ENCODE measurements around the gene TRIM50.
"Not testable (repeated sequence)": the region's sequence is repeated elsewhere in the genome, so short reads cannot be mapped to it uniquely, and the experiment has no call there.

Gene TRIM50

DNA sequence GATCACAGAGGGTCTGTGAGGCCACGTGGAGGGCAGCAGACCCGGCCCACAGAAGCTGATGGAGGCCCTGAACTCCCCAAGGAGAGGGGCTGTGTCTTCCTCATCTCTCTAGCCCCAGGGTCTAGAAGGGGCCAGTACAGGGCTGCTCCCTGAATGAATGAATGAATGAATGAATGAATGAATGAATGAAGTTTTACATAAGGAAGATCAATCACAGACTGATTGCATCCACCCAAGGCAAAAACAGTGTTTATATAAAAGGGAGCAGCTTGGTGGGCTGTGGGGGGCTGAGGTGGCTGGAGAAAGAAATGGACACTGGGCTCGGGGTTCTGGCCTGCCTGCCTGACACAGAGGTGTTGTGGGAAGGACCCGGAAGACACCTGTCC lies 14.4 kb downstream of the TRIM50 start:
- no peak for DNase-seq (ENCODE audit: low read depth)

GRCh38 chr7:73312831-73313520 lies 14.9 kb downstream of the TRIM50 start:
- no peak for DNase-seq (ENCODE audit: low read depth)

- not testable (repeated sequence) for DNase-seq (ENCODE audit: low read depth)
Measured at GRCh38 chr7:73311421-73311820, 16.5 kb downstream of the TRIM50 start.

DNA sequence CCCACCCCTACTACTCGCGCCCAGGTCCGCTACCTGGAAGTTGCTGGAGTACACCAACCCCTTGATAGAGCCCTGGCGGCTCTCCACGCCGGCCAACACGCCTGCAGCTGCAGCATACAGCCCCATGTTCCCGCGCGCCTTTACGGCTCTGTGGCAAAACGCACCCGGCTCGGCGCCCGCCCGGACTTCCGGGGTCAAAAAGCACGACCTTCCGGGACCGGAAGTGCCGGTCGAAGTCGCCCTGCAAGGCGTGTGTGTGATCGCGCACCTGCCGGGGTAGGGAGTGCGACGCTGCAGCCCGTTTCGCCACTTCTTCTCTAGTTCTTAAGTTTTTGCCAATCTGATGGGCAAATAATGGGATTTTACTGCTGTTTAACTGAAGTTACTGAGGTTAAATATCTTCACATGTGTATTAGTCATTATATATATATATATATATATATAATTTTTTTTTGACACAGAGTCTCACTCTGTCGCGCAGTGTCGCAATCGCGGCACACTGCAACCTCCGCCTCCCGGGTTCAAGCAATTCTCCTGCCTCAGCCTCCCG lies 19.1 kb downstream of the TRIM50 start, which contains the start of gene NSUN5:
TSS of gene NSUN5 (minus strand) at position 162 of the 550 bp plus-strand sequence. CDS start at position 126, 36 bp downstream.
- peak; percentile 71 for DNase-seq (ENCODE audit: low read depth)

DNA sequence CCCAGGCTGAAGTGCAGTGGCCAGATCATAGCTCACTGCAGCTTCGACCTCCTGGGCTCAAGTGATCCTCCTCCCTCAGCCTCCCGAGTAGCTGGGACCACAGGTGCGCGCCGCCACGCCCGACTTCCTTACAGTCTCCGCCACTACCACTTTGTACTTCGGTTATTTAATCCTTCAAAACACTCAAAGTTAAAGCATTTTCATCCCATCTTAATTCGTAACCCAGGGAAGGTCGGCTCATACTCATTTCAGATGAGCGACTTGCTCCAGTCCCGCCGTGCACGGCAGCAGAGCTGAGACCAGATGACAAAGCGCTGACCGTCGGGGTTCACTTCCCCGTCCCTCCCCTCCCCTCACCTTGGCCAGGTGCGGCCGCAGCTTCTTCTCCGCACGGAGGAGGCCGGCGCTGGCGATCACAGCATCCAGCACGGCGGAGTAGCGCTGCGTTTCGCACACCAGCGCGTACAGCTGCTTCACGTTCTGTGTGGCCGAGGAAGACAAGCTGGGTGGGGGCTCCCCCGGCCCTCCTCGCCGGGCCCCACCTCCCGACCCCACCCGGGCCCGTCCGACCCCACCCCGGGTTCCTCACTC lies 19.7 kb downstream of the TRIM50 start:
- DNase-seq (ENCODE audit: low read depth), result no peak

GRCh38 chr7:73307436-73307835 lies 20.4 kb downstream of the TRIM50 start:
- DNase-seq (ENCODE audit: low read depth), result no peak

DNA sequence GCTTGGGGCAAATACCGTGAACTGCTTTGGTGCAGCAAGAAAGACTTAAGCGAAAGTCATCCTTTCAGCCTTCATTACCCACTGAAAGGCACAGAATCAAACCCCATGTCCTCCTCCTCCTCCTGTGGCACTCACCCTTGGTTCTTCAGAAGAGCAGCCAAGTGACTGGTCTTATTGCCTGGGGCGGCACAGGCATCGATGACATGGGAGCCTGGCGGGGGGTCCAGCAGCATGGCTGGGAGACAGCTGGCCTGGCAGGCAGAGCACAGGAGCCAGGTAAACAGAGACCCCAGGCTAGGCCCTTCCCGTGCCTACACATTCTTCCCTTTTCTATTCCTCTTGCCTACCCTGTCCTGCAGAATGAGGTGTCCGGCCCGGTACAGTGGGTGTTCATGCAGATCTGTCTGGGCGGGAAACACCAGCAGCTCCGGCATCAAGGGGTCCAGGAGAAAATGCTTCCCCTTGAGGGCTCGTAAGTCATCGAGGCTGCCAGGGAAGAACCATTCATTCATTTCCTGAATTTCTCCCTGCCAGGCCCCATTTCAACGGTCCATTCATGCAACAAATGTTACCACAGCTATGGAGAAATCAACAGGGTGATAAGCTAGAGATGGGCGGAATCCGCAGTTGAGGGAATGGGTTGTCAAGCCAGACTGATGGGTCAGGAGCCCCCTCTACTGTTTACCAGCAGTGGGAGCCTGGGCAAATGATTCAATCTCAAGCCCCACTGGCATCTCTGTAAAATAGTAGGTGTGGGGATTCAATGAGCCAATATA lies 23.1 kb downstream of the TRIM50 start:
- peak; percentile 72 for DNase-seq (ENCODE audit: low read depth)

- no peak for DNase-seq (ENCODE audit: low read depth)
Measured at GRCh38 chr7:73304071-73304470, 23.8 kb downstream of the TRIM50 start.

- no peak for DNase-seq (ENCODE audit: low read depth)
Measured at GRCh38 chr7:73303546-73303945, 24.3 kb downstream of the TRIM50 start.

DNA sequence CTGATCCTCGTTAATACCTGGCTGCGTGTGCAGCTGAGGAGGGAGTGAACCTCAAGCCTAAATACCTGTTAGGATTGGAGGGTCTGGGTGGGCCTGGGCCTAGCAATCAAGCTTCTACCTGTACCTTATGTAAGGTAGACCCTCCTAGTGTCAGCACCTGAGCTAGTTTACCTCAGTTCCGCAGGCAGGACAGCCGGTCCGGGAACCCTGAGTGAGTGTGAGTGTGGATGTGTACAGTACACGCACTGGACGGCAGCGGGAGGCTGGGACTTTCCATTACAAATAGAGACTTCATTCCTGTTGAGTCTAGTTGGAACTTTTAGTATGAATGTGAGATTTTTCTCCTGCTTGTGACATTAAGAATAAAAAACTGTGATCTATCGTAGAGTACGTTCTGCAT lies 25.0 kb downstream of the TRIM50 start:
- DNase-seq (ENCODE audit: low read depth), result not testable (repeated sequence)

- not testable (repeated sequence) for DNase-seq (ENCODE audit: low read depth)
Measured at GRCh38 chr7:73301108-73301507, 26.8 kb downstream of the TRIM50 start.

GRCh38 chr7:73299812-73300211 lies 28.1 kb downstream of the TRIM50 start:
- DNase-seq (ENCODE audit: low read depth), result not testable (repeated sequence)

DNA sequence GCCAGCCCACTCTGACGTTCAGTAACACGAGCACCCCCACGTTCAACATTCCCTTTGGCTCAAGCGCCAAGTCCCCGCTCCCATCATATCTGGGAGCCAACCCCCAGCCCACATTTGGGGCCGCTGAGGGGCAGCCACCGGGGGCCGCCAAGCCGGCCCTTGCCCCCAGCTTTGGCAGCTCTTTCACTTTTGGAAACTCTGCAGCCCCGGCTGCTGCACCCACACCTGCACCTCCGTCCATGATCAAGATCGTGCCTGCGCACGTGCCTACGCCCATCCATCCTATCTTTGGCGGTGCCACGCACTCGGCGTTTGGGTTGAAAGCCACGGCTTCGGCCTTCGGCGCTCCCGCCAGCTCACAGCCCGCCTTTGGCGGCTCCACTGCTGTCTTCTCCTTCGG lies 30.2 kb downstream of the TRIM50 start:
- not testable (repeated sequence) for DNase-seq (ENCODE audit: low read depth)

DNA sequence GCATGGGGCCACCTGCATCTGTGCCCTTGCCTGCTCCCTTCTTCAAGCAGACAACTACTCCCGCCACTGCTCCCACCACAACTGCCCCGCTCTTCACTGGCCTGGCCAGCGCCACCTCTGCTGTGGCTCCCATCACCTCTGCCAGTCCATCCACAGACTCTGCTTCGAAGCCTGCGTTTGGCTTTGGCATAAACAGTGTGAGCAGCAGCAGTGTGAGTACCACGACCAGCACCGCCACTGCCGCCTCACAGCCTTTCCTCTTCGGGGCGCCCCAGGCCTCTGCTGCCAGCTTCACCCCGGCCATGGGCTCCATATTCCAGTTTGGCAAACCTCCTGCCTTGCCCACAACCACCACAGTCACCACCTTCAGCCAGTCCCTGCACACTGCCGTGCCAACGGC lies 30.6 kb downstream of the TRIM50 start:
- DNase-seq (ENCODE audit: low read depth), result not testable (repeated sequence)

GRCh38 chr7:73277210-73277609 lies 50.7 kb downstream of the TRIM50 start:
- not testable (repeated sequence) for DNase-seq (ENCODE audit: low read depth)

DNA sequence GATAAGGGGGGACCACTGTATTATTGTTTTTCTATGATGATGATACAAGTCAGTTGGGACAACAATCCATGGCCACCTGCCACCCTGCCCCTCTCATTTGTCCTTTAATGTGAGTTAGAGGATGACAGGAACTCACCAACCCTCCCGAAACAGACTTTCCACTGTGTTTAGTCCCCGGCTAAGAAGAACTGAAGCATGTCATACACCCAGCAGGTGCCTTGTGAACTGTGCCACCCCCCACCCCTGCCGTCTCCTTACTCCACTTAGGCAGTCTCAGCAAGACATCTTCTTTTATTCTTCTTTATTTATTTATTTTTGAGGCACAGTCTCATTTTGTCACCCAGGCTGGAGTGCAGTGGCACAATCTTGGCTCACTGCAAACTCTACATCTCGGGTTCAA lies 60.1 kb downstream of the TRIM50 start:
- not testable (repeated sequence) for DNase-seq (ENCODE audit: low read depth)

DNA sequence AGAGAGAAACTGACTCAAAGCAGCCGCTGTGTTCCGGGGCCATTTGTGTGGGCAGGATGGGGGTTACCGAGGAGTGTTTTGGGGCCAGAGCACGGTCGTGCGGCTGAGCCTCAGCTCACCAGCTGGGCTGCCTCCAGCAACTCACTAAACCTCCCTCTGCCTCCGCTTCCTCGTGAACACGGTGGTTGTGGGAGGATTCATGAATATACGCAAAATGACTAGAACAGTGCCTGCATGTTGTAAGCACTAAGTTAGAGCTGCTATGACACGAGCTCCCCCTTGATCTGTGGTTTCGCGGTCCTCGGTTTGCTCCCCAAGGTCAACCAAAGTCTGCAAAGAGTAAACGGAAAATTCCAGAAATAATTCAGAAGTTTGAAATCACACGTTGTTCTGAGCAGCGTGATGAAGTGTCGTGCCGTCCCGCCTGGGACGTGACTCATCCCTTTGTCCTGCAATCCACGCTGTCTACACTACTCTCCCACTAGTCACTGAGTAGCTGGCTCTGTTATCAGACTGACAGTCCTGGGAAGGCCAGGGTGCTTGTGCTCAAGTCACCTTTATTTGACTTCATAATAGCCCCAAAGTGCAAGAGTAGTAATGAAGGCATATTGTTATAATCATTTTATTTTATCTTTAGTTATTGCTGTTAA lies 61.0 kb downstream of the TRIM50 start:
- DNase-seq (ENCODE audit: low read depth), result not testable (repeated sequence)

Measured in amniotic epithelial cell (primary cell).